Omental fat pad (tissue), 4 donors: ENCODE results near the gene TNIP1. TPM values are rescaled to one million over a fixed set of nuclear protein-coding genes. Genes with fewer than 3 reads are reported as not detected.

Experiments
- ATAC-seq: fragments of 150-250 bp; one replicate; pipeline ENCODE4 v1.9.1; 2016; ENCODE audit warnings: mild to moderate bottlenecking, moderate library complexity; ENCODE audit not compliant: low FRiP score
- DNase-seq: peaks from one replicate; pipeline ENCODE4 v3.0.0-alpha.2; 2019; ENCODE audit warnings: low spot score
- total RNA-seq, 4 donors: library from RNA; depleted of rRNA; stranded (reverse); fragments of >200 nt; gene quantifications; one replicate each; pipeline ENCODE4 v1.1.0, GENCODE V29; 2016
- TF ChIP-seq, protein P1 (sequence below), 3 donors: fragments of 450-650 bp; IDR thresholded peaks; one replicate each; pipeline ENCODE4 v1.5.1; 2016 to 2017; ENCODE audit warnings: antibody characterized with exemption in 3 of 3, mild to moderate bottlenecking in 3 of 3, moderate library complexity in 2 of 3

Gene TNIP1
- total RNA-seq, 4 donors from 2014 or later = 96.7 to 189 (median 149) TPM

DNA sequence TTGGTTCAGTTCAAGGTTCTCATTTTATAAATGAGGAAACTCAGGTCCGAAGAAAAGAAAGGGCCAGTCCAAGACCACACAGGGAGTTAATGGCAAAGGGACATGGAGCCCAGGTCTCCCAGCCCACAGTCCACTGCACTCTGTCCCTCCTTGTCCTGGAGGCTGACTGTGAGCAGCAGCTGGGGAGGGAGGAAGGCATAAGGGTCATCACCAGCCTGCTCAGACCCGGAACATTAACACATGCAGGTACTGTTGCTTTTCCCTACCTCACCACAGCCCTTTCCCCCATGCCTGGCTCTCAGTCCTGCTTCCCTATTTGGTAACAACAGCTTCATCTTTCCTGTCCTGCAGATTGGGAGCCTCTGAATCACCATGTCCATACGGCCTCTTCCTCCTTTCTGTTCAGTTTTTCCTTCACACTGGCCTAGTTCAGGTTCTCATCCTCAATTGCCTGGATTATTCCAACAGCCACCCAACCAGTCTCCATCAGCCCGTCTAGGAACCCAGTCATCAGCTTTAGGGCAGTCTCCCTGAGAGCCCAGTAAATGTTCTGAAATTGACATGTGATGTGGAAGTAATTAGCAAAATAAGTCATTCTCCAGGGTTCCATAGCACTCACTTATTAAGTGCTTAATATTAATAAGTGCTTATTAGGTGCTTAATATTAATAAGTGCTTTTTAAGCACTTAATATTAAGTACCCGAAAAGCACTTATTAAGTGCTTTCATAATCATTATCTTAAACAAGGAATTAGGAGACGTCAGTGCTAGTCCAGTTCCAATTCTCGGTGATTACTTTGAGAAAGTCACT, 56.2 kb downstream of the TNIP1 start:
- no peak for DNase-seq
- TF ChIP-seq, protein P1, sequence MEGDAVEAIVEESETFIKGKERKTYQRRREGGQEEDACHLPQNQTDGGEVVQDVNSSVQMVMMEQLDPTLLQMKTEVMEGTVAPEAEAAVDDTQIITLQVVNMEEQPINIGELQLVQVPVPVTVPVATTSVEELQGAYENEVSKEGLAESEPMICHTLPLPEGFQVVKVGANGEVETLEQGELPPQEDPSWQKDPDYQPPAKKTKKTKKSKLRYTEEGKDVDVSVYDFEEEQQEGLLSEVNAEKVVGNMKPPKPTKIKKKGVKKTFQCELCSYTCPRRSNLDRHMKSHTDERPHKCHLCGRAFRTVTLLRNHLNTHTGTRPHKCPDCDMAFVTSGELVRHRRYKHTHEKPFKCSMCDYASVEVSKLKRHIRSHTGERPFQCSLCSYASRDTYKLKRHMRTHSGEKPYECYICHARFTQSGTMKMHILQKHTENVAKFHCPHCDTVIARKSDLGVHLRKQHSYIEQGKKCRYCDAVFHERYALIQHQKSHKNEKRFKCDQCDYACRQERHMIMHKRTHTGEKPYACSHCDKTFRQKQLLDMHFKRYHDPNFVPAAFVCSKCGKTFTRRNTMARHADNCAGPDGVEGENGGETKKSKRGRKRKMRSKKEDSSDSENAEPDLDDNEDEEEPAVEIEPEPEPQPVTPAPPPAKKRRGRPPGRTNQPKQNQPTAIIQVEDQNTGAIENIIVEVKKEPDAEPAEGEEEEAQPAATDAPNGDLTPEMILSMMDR (IDR thresholded peaks at IDR 0.05) = no peak
- ATAC-seq = no peak

DNA sequence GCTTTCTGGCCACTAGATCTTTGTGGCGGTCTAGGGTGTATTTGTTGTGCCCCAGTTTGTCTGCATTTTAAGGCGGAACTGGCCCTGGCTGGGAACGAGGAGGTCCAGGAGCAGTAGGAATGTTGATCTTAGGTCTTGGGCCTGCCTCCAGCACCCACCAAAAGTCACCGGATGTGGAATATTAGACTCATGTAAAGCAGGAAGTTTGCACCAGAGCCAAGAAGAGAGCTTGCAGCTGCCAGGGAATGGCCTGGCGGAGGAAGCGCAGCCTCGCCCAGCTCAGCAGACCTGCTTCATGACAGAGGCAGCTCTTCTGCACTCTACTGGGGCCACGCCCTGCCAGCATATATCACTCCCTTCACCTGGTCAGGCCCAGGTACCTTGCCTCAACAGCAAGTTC, 57.2 kb downstream of the TNIP1 start:
- TF ChIP-seq, protein P1 (IDR thresholded peaks at IDR 0.05) = no peak
- DNase-seq (no peak), ATAC-seq (no peak)

DNA sequence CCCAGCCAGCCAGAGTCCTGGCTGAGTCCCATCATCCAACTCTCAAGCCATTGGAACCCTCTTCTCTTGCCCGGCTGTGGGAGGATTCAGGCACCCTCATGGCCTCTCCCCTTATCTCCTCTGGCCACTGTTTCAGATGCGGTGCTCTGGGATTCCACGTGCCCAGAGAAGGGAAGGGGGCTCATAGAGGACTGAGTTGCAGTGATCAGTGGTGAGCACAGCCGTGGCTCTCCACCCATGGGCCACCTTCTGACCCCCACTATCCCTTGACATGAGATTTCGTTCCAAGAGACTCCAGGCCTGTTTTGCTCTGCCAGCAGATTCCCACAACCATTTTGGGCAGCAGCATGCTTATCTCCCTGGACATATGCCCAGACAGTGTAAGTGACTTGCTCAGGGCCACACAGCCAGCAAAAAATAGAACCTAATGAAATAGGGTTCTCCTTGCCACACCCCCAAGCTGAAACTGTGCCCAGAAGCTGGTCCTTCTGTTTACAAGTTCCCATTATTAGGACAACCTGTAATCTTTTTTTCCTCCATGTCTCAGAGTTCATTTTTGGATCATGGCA, 57.7 kb downstream of the TNIP1 start:
- TF ChIP-seq, protein P1 (IDR thresholded peaks at IDR 0.05) = no peak
- DNase-seq = no peak
- ATAC-seq = no peak

DNA sequence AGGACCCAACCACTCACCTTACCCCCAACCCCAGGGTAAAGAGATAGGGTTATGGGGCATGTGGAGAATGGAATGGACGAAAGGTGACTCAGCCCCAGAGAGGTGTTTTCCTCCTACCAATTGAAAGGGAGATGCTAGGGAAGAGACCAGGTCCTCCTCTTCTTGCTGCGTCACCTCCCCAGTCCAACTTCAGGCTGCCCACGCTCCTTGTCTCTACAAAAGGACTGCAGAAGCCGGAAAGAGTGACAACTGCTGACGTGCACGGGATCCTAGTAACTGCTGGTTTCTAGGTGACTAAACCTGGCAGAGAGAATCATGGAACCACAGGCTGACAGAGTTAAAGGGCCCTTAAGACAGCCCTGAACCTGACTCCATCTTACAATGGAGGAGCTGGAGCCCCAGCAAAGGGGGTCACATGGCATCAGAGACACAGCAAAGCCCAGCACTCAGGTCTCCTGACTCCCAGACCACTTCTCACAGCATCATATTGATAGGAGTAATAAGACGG, 58.3 kb downstream of the TNIP1 start:
- DNase-seq (no peak), ATAC-seq (no peak)

DNA sequence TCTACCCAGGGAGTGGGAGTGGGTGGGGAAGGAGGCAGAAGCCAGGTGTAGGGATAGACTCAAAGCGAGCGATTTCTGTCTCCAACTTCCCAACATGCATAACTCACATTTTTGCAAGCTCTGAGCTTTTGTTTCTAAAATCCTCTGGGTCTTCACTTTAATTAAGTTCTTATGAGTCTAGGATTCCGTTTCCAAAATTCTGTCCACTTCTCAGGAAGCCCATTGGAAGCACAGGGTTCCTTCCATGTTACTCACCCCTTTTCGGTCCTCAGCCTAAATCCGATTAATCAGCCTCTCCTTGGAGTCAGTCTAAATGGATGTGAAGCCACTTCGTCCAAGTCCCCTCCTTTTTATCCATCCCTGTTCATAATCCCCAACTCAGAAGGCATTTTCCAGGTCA, 59.1 kb downstream of the TNIP1 start:
- ATAC-seq = no peak
- TF ChIP-seq, protein P1 (IDR thresholded peaks at IDR 0.05) = no peak
- DNase-seq = no peak

More for the DNA sequence above, 58.3 kb downstream of the TNIP1 start:
- TF ChIP-seq, protein P1 (IDR thresholded peaks at IDR 0.05) = no peak

DNA sequence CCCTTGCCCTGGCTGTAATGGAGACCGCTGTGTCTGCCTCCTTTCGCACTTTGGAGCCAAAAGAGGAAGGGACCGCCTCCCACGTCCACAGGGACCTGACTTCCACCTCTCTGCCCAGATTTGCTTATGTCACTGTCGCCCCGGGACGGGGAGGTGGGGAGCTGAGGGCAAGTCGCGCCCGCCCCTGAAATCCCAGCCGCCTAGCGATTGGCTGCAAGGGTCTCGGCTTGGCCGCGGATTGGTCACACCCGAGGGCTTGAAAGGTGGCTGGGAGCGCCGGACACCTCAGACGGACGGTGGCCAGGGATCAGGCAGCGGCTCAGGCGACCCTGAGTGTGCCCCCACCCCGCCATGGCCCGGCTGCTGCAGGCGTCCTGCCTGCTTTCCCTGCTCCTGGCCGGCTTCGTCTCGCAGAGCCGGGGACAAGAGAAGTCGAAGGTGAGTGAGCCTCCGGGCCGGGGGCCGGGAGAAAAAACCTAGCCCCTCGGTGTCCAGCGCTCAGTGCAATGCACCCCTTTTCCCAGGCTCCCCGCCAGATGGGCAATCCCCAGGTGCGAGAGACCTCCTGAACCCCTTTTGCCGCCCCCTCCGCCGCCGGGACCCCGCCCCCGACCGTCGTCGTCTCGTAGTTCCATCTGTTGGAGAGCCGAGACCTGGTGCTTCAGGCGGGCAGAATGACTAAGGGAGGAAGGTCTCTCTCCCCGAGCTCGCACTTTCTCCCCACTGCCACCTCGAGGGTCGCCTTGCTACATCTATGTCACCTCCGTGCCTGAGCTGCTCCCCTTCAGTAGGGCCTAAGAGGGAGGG, 60.3 kb downstream of the TNIP1 start, which contains the start of gene GPX3:
TSS of gene GPX3 (plus strand) at position 288 of the 807 bp plus-strand sequence. CDS start at position 352, 64 bp downstream.
- TF ChIP-seq, protein P1 (IDR thresholded peaks at IDR 0.05) = no peak
- DNase-seq = peak; percentile 76

More for the DNA sequence above, 60.3 kb downstream of the TNIP1 start, which contains the start of gene GPX3:
- ATAC-seq = peak; percentile 80
